OCI-LY7 (cell line): ENCODE measurements around the gene ZBTB11. TPM values are rescaled to one million over a fixed set of nuclear protein-coding genes. Genes with fewer than 3 reads are reported as not detected.
A peak's percentile ranks its signal among the peaks of the same experiment; 100 is the strongest.
"Not testable (repeated sequence)": the region's sequence is repeated elsewhere in the genome, so short reads cannot be mapped to it uniquely, and the experiment has no call there.

Experiments used
- BruUV-seq: library from RNA; stranded (reverse); fragments of 400-500 nt; replicated peaks from 2 replicates; lab custom pipeline; 2021; lab: Mats Ljungman, UMichigan
- CTCF ChIA-PET: fragments of 300-600 bp; sonication (Branson Sonifier 250); formaldehyde crosslinking; loops from one replicate; lab custom pipeline; 2022; ENCODE audit warnings: antibody characterized with exemption; ENCODE audit not compliant: unreplicated experiment; lab: Charles Lee
- POLR2A ChIA-PET: fragments of 300-600 bp; sonication (Branson Sonifier 250); formaldehyde crosslinking; loops from one replicate; lab custom pipeline; 2022; ENCODE audit warnings: antibody characterized with exemption; lab: Charles Lee
- DNase-seq: peaks from one replicate; pipeline ENCODE4 v3.0.0-alpha.2; 2015; ENCODE audit warnings: low spot score
- H2AFZ ChIP-seq: fragments of 200-600 bp; sonication (generic), shearing (Covaris generic); 2 replicates; pipeline ENCODE4 v1.6.1; 2014; ENCODE audit warnings: mild to moderate bottlenecking, antibody characterized with exemption, low read length, moderate library complexity
- H3K27ac ChIP-seq: fragments of 200-600 bp; sonication (generic); 2 replicates; pipeline ENCODE4 v1.5.1; 2014; ENCODE audit warnings: mixed run types, low read depth, mild to moderate bottlenecking, moderate library complexity, low read length, inconsistent platforms; ENCODE audit not compliant: poor library complexity, severe bottlenecking
- H3K36me3 ChIP-seq: fragments of 200-600 bp; sonication (generic); 2 replicates; pipeline ENCODE4 v1.6.1; 2014; ENCODE audit warnings: mild to moderate bottlenecking, antibody characterized with exemption, low read length, moderate library complexity, mixed read lengths; ENCODE audit not compliant: insufficient read depth
- H3K4me1 ChIP-seq: fragments of 200-600 bp; sonication (generic); 2 replicates; pipeline ENCODE4 v1.5.1; 2014; ENCODE audit warnings: mild to moderate bottlenecking, low read length; ENCODE audit not compliant: insufficient read depth, poor library complexity, severe bottlenecking
- H3K4me2 ChIP-seq: fragments of 200-600 bp; sonication (generic); 2 replicates; pipeline ENCODE4 v1.6.1; 2014; ENCODE audit warnings: mild to moderate bottlenecking, low read length
- H3K4me3 ChIP-seq: fragments of 200-600 bp; sonication (generic); 2 replicates; pipeline ENCODE4 v1.5.1; 2014; ENCODE audit warnings: mild to moderate bottlenecking, low read depth, low read length; ENCODE audit not compliant: poor library complexity, severe bottlenecking
- H3K79me2 ChIP-seq: fragments of 200-600 bp; sonication (generic); 2 replicates; pipeline ENCODE4 v1.6.1; 2016; ENCODE audit warnings: low read depth, mild to moderate bottlenecking, low read length, moderate library complexity, mixed read lengths; ENCODE audit not compliant: insufficient read depth
- H3K9me2 ChIP-seq: fragments of 200-600 bp; sonication (generic); 2 replicates; pipeline ENCODE4 v1.6.1; 2016; ENCODE audit warnings: mild to moderate bottlenecking, low read length, mixed read lengths; ENCODE audit not compliant: insufficient read depth
- H3K9me3 ChIP-seq: fragments of 200-600 bp; sonication (generic); 2 replicates; pipeline ENCODE4 v1.6.1; 2014; ENCODE audit warnings: mild to moderate bottlenecking, mixed run types, low read length, mixed read lengths
- H4K20me1 ChIP-seq: fragments of 200-600 bp; sonication (generic); 2 replicates; pipeline ENCODE4 v1.6.1; 2014; ENCODE audit warnings: mild to moderate bottlenecking, antibody characterized with exemption, low read length, moderate library complexity, mixed read lengths; ENCODE audit not compliant: insufficient read depth
- CTCF ChIP-seq: fragments of 200-600 bp; sonication (generic); conservative IDR thresholded peaks from 2 replicates; pipeline ENCODE4 v1.5.1; 2014; ENCODE audit warnings: mild to moderate bottlenecking, antibody characterized with exemption, low read length, moderate library complexity, mixed read lengths
- EZH2phosphoT487 ChIP-seq: fragments of 200-600 bp; sonication (generic); IDR thresholded peaks from 2 replicates; pipeline ENCODE4 v1.6.1; 2018; ENCODE audit warnings: low read depth, borderline replicate concordance, mild to moderate bottlenecking, mixed run types, antibody characterized with exemption, low read length, moderate library complexity, mixed read lengths
- intact Hi-C: fragments of 100-400 bp; cut with micrococcal nuclease; formaldehyde crosslinking; loops from one replicate; pipeline ENCODE4 v1.10.0; 2022; ENCODE audit not compliant: unreplicated experiment
- total RNA-seq, 2 experiments: library from RNA; depleted of rRNA in 1 of 2; stranded (reverse); fragments of >200 nt in 1 of 2; shearing (Covaris generic) in 1 of 2; gene quantifications; 2 replicates each; pipeline ENCODE4 v1.2.3, GENCODE V29; 2014 to 2022

The ZBTB11 gene
- total RNA-seq, 2 experiments from 2014 or later = 21.5 to 26.8 TPM

GRCh38 chr3:101680466-101680865 lies 3.5 kb upstream of the ZBTB11 start:
- H4K20me1 ChIP-seq = peaks cover 20% of the 10 kb centered on the region
- H2AFZ ChIP-seq = no peak overlapping the region
- H3K36me3 ChIP-seq = peaks cover 68% of the 10 kb centered on the region
- H3K4me2 ChIP-seq = no peak overlapping the region
- BruUV-seq = no TSS peak
- CTCF ChIA-PET = no interaction called here
- intact Hi-C loops = no loop called here
- no peak overlapping the region for H3K4me3 ChIP-seq
- H3K9me2 ChIP-seq = no peaks in the 10 kb centered on the region
- TF ChIP-seq EZH2phosphoT487 = no peak
- no peak for TF ChIP-seq CTCF
- no peak for DNase-seq
- H3K9me3 ChIP-seq = no peaks in the 10 kb centered on the region
- POLR2A ChIA-PET = interaction anchor here (0.9 to 1.4 kb wide), 3 partner anchors 100 to 161 kb away, joined by 3 to 4 read pairs (median 3); partner anchors contain the start of gene PCNP
- peaks cover 66% of the 10 kb centered on the region for H3K79me2 ChIP-seq
- H3K4me1 ChIP-seq = peaks cover 38% of the 10 kb centered on the region
- H3K27ac ChIP-seq = no peak overlapping the region

GRCh38 chr3:101678837-101679236 lies 1.9 kb upstream of the ZBTB11 start:
- DNase-seq = peak; percentile 14
- H3K9me3 ChIP-seq, H3K9me2 ChIP-seq, H3K27ac ChIP-seq, H3K4me2 ChIP-seq, BruUV-seq, H2AFZ ChIP-seq, CTCF ChIA-PET, intact Hi-C loops, H3K4me3 ChIP-seq: not testable (repeated sequence)
- Histone ChIP-seq H3K79me2 (peaks cover 66% of the 10 kb centered on the region), H3K36me3 (peaks cover 55% of the 10 kb centered on the region), H3K4me1 (peaks cover 32% of the 10 kb centered on the region), H4K20me1 (peaks cover 20% of the 10 kb centered on the region; the same call in 1 of the 2 replicates)
- POLR2A ChIA-PET = interaction anchor here (0.7 to 1.2 kb wide), 5 partner anchors 17 to 185 kb away, joined by 3 read pairs; no protein-coding TSS in a partner anchor

- Histone ChIP-seq H3K9me2 (no peaks in the 10 kb centered on the region), H3K4me2 (peak overlapping the region; percentile 88), H2AFZ (peak overlapping the region; percentile 68; the same call in 1 of the 2 replicates), H3K36me3 (peaks cover 50% of the 10 kb centered on the region), H3K9me3 (no peaks in the 10 kb centered on the region), H3K4me1 (peaks cover 28% of the 10 kb centered on the region), H3K27ac (peak overlapping the region; percentile 85), H4K20me1 (peaks cover 13% of the 10 kb centered on the region; the same call in 1 of the 2 replicates), H3K4me3 (peak overlapping the region; percentile 94), H3K79me2 (peaks cover 66% of the 10 kb centered on the region)
- TF ChIP-seq CTCF (0 out of 2 replicates have a peak, but pooled peaks have one; percentile 5), EZH2phosphoT487 (no peak)
- BruUV-seq = TSS peak; percentile 73
- peak; percentile 39 for DNase-seq
- ChIA-PET CTCF (no interaction called here), POLR2A (interaction anchor here (0.6 to 1.9 kb wide), 10 partner anchors 7 to 551 kb away, joined by 3 to 10 read pairs (median 4); partner anchors contain the start of gene RPL24)
- intact Hi-C loops = loop anchor here (1.0 to 2.0 kb wide), 3 partner anchors 9 to 221 kb away; partner anchors contain the start of genes RPL24 and SENP7
Observed at GRCh38 chr3:101677436-101678286, 729 bp upstream of the ZBTB11 start.
